HG02840 (cell line): ENCODE data around the gene UBTD1.

ENCODE experiments used
- ATAC-seq: cut with Tn5 transposase; IDR thresholded peaks from one replicate; pipeline ENCODE4 v1.9.1; 2021; ENCODE audit warnings: mild to moderate bottlenecking, moderate library complexity, moderate number of reproducible peaks; ENCODE audit not compliant: unreplicated experiment, low FRiP score

UBTD1 gene

GRCh38 chr10:97533888-97534287 is 35.2 kb downstream of the UBTD1 start:
- ATAC-seq: no peak

- no peak for ATAC-seq
These were observed 36.1 kb downstream of the UBTD1 start for GRCh38 chr10:97534746-97535367.

DNA sequence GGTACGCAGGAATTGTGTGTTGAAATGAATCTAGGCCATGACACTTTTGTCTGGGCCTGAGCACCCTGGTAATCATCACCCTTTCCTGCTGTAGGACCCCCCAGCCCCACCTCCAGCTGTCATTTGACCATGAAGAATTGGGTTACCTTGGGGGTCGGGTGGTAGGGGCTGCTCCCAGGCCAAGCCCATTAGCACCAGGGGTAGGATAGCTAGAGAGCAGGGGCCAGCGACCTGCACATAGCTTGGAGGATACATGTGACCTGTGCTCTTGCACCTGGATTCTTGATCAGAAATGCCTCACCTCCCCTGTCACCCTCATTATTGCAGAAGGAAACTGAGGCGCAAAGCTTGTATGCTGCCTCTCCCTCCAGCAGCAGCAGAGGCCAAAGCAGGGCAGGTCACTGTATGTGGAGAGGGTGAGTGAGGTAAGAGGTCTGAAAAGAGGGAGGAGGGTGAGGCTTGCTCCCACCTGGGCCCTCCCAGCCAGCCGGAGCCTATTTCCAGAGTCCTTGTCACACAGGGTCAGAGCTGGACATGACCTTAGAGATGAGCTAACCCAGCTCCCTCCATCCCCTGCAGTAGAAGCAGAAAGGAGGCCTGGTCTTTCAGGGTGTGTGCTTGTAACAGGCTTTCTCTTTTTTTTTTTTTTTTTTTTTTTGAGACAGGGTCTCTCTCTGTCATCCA is 38.6 kb downstream of the UBTD1 start:
- no peak for ATAC-seq

DNA sequence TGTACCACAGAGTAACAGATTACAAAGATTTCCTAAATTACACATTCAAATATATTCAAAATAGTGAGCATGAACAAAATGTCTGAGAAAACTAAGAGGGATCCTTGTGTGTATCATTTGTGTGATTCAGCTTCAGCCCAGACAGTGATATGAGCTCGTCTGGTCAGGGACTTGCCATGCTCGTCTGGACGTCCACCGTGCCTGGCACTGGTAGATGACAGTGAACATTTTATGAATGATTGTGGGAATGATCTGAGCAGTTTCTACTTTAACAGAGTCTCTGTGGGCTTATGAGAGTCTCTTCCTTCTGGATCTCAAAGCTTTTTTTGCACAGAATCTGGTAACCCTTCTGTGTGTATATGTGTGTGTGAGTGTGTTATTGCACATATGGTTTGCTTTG is 39.7 kb downstream of the UBTD1 start:
- ATAC-seq: no peak

GRCh38 chr10:97538839-97539238 is 40.1 kb downstream of the UBTD1 start:
- ATAC-seq: no peak

DNA sequence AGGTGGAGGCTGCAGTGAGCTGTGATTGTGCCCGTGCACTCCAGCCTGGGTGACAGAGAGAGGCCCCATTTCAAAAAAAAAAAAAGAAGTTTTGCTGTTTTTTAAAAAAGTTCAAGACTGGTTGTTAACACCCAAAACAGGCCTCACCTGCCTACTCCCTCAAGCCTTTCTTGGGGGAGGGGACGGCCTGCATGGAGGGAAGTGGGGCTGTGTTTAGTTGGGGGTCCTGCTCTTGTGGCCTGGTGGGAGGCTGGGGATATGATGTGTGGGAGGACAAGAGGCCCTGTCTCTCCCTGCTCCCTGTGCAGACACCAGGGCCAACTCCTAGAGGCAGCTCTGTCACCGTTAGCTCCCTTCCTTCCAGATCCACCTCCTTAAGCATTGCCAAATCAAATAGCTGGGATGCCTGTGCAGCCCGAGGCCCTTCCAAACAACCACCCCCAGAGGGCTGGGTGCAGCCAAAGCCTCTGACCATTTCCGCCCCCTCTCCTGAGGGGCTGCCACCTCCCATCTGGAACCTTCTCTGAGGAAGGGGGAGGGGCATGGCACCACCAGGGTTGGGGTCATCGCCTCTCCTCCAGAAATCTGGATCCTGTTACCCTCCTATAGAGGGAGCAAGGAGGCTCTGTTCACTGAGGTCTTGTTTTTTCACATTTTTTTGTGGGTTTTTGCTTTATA is 40.9 kb downstream of the UBTD1 start:
- no peak for ATAC-seq

- no peak for ATAC-seq
These were observed 42.2 kb downstream of the UBTD1 start for GRCh38 chr10:97540669-97541500.

GRCh38 chr10:97542169-97543024 is 43.7 kb downstream of the UBTD1 start:
- ATAC-seq: no peak

DNA sequence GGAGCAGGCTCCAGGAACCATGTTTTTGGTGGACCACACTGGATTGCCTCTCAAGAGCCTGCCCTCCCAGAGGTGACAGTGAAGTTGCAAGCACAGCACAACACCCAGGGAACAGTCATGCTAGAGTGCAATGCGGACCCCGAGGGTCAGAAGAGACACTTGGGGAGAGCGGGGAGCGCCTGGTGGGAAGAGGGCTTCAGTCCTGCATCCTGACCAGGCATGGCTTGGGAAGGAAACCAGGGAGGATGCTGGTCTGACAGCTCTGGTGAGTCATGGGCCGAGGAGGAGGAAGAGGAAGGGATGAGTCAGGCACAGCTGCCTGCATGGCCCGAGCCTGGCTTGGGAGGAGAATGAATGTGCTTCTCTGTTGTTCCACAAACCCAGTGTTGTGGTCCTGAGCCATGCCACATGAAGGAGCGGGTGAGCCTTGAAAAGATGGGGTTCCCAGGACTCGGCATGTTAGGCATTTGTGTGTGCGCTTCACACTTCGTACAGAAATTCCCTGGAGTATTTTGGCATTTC is 44.4 kb downstream of the UBTD1 start:
- no peak for ATAC-seq

- no peak for ATAC-seq
These were observed 47.9 kb downstream of the UBTD1 start for GRCh38 chr10:97546456-97547270.

DNA sequence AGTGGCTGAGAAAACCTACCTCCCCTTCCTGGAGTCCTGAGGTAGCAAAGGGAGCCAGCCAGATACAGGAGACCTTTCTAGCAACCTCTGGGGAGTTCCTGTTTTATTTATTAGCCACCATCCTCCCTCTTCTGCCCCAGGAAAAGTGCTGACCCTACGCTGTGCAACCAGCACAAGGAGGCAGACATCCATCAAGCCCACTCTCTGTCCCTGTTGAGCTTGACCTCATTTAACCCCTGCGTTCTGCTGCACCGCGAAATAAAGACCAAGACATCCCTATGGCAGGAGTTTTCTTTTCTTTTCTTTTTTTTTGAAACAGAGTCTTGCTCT is 48.5 kb downstream of the UBTD1 start:
- no peak for ATAC-seq

- ATAC-seq: no peak
These were observed 49.2 kb downstream of the UBTD1 start for GRCh38 chr10:97547962-97548361.

GRCh38 chr10:97548828-97549455 is 50.2 kb downstream of the UBTD1 start:
- ATAC-seq: no peak

- ATAC-seq: no peak
These were observed 51.0 kb downstream of the UBTD1 start for GRCh38 chr10:97549587-97550322.

DNA sequence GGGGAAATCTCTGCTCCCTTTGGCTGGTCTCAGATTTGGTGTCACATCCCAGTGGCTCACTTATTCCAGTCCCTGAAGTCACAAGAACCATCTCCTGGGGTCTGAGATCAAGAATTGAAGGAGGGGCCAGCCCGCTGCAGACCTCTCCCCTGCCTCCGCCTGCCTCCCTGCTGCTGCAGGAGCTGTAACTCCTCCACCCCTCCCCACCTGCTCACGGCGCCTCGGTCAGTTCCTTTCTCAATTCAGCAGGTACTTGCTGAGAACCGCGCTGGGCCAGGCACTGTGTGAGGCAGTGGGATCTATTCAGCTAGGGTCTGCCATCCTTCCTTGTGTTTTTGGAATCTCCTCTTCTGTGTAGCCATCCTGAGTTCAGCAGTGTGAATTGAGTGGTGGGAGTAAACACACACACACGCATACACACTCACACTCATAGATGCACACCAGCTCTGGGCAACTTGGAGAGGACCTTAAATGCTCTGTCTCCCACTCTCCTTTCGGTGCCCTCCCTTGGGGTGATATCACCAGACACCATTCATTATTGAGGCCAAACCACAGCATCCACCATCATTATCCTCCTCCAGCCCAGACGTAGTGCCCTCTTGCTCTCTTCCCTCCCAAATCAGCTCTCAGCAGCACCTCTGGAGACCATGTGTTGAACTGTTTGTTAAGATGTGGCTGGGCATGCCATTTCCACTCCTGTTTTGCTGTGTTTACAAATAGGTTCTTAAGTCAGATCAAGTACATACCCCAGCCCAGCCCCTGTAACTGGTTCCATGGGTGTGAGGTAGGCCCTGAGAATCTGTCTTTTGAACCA is 51.8 kb downstream of the UBTD1 start:
- no peak for ATAC-seq

DNA sequence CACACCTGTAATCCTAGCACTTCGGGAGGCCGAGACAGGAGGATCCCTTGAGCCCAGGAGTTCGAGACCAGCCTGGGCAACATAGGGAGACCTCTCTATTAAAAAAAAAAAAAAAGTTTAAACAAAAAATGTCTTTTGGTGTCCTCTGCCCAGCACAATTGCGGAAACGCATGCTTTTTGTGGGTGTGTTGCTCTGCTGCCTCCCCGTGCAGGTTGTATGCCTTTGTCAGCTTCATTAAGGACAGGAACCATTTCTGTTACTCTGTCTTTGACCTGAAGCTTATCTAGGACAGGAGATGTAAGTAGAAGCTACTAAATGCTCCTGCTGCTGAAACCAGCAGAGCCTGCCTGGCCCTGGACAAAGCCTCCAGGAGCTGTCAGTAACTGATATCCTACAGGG is 52.5 kb downstream of the UBTD1 start:
- no peak for ATAC-seq

DNA sequence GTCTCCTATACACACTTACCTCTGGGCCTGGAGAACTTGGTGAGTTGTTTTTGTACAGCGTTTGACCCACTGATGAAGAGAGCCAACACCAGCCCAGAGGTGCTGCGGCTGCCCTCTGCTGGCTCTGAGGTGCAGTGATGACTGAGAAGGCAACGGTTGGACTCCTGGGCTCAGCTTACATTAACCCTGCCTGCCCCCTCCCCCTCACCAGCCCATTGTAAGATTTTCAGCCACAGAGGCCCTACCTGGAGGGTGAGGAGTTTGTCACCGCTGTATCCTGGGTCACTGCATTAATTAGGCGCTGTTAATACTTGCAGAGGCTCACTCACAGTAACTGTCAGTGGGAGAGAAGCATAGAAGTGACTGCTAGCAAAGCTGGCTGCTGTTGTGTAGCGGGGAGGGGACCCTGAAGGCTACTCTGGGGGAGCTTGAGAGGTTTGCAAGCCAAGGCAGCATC is 54.9 kb downstream of the UBTD1 start:
- ATAC-seq: no peak
